ENCODE measurements around the gene NHSL1.

The NHSL1 gene

DNA sequence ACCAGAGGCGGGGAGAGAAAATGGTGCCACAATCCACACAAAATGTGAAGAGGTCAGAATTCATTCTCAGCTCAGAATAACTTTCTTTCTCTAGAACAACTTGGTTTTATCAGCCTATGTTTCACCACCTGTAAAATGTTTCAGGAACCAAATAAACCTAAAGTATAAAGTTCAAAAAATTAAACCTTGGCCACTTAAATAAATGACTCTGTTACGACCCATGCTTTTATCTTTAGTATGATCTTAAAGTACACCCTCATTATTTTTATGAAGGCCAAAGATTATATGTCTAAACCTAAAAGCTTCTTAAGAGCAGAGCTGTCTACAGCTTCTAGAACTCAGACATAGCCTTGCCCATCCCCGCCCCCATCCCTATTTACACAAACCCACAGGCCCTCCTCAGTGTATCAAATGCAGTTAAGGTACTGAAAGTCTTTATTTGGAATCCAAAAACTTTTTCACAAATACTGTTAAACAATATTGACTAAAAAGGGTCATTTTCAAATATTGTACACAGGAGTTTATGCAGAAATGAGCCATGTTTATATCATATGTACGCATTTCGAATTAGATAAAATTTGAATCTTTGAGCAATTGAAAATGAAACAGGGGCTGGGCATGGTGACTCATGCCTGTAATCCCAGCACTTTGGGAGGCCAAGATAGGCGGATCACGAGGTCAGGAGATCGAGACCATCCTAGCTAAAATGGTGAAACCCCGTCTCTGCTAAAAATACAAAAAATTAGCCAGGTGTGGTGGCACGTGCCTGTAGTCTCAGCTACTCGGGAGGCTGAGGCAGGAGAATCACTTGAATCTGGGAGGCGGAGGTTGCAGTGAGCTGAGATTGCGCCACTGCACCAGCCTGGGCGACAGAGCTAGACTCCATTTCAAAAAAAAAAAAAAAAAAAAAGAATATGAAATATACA lies 5.7 kb upstream of the NHSL1 start:
- H3K4me3 ChIP-seq (ENCODE audit: low read depth, low read length), result no peak overlapping the region
- TF ChIP-seq, protein P1, sequence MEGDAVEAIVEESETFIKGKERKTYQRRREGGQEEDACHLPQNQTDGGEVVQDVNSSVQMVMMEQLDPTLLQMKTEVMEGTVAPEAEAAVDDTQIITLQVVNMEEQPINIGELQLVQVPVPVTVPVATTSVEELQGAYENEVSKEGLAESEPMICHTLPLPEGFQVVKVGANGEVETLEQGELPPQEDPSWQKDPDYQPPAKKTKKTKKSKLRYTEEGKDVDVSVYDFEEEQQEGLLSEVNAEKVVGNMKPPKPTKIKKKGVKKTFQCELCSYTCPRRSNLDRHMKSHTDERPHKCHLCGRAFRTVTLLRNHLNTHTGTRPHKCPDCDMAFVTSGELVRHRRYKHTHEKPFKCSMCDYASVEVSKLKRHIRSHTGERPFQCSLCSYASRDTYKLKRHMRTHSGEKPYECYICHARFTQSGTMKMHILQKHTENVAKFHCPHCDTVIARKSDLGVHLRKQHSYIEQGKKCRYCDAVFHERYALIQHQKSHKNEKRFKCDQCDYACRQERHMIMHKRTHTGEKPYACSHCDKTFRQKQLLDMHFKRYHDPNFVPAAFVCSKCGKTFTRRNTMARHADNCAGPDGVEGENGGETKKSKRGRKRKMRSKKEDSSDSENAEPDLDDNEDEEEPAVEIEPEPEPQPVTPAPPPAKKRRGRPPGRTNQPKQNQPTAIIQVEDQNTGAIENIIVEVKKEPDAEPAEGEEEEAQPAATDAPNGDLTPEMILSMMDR (IDR thresholded peaks at IDR 0.05; ENCODE audit: borderline replicate concordance, insufficient read depth, low read depth, low read length), result no peak

GRCh38 chr6:138503881-138504680 lies 4.8 kb upstream of the NHSL1 start:
- no peak overlapping the region for H3K4me3 ChIP-seq (ENCODE audit: low read depth, low read length)
- TF ChIP-seq, protein P1 (IDR thresholded peaks at IDR 0.05; ENCODE audit: borderline replicate concordance, insufficient read depth, low read depth, low read length), result no peak

- TF ChIP-seq, protein P1 (IDR thresholded peaks at IDR 0.05; ENCODE audit: borderline replicate concordance, insufficient read depth, low read depth, low read length), result no peak
- no peak overlapping the region for H3K4me3 ChIP-seq (ENCODE audit: low read depth, low read length)
Observed at GRCh38 chr6:138502546-138502945, 3.3 kb upstream of the NHSL1 start.

GRCh38 chr6:138500867-138501446 lies 1.7 kb upstream of the NHSL1 start:
- no peak overlapping the region for H3K4me3 ChIP-seq (ENCODE audit: low read depth, low read length)
- TF ChIP-seq, protein P1 (IDR thresholded peaks at IDR 0.05; ENCODE audit: borderline replicate concordance, insufficient read depth, low read depth, low read length), result no peak

- no peak overlapping the region for H3K4me3 ChIP-seq (ENCODE audit: low read depth, low read length)
- TF ChIP-seq, protein P1 (IDR thresholded peaks at IDR 0.05; ENCODE audit: borderline replicate concordance, insufficient read depth, low read depth, low read length), result no peak
Observed at GRCh38 chr6:138500045-138500665, 861 bp upstream of the NHSL1 start.

DNA sequence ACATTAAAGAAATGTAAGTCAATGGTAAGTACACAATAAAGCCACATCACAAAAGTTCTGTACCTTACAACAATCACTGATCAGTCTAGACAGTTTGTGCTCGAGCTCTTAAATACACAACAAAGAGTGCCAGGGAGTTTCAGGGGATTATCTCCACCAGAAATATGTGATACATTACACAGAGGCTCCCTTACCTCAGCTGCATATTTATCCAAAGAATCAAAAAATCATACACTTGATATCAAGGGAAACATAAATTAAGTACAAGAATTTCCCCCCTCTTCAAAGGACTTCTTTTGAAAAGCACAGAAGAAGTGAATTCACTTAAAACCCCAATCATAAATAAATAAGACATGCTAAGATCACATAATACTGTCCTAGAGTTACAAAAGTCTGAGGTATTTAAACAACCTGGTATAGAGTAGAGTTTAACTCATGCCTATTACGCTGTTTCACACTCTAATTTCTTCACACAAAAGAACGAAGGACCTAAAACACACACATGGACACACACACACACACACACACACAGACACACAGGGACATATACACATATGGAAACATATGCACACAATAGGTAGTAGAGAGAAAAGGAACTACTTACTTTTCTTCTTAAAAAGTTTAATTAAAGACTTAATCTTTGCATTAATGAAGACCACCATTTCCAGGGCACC lies 528 bp downstream of the NHSL1 start:
- no peak overlapping the region for H3K4me3 ChIP-seq (ENCODE audit: low read depth, low read length)
- TF ChIP-seq, protein P1 (IDR thresholded peaks at IDR 0.05; ENCODE audit: borderline replicate concordance, insufficient read depth, low read depth, low read length), result no peak
